ENCODE measurements around the gene GINS3.

Gene GINS3

DNA sequence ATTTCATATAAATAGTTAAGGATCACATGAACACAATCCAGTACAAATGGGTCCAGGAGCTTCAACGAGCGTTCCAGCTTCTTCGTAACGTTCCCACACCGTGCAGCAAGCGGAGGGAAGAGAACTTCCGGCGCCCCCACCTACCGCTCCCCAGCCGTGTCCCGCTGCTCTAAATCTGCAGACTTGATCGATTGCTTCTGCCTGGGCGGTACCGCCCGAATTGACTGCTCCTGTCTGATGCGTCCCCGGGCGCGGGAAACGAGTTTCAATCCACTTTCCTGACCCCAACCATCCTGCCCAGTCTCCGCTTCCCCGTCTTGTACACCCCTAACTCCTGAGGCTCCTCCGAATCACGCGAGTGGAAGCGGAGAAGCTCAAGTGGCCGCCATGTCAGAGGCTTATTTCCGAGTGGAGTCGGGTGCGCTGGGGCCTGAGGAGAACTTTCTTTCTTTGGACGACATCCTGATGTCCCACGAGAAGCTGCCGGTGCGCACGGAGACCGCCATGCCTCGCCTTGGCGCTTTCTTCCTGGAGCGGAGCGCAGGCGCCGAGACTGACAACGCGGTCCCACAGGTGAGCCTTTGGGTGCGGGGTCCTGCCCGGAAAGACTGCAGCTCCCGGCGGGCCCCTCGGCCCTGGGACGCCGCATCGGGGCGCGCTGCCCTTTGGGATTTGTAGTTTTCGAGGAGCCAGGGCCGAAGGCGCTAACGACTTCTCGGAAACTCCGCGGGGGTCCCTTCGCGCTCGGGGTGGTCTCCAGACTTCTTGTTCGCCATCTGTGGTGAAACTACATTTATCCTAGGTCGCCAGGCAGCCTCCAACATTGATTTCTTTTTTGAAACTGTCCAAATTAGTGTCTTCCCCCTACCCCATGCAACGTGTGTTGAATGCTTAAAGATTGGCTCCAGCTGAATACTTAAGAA lies at the start of gene GINS3:
TSS of gene GINS3 (plus strand) at position 257 of the 923 bp plus-strand sequence. CDS start at position 388, 131 bp downstream.
- peak; percentile 53 for DNase-seq

DNA sequence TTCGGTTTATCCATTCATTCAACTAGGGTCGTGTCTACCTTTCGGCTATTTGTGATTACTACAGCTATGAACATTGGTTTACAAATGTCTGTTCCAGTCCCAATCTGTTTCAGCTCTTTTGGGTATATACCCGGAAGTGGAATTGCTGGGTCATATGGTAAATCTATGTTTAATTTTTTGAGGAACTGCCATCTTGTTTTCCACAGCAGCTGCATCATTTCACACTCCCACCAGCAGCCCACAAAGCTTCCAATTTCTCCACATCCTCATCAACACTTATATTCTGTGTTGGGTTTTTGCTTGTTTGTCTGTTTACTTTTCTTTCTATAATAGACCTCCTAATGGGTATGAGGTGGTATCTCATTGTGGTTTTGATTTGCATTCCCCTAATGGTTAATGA lies 48.7 kb upstream of the GINS3 start:
- no peak for DNase-seq

DNA sequence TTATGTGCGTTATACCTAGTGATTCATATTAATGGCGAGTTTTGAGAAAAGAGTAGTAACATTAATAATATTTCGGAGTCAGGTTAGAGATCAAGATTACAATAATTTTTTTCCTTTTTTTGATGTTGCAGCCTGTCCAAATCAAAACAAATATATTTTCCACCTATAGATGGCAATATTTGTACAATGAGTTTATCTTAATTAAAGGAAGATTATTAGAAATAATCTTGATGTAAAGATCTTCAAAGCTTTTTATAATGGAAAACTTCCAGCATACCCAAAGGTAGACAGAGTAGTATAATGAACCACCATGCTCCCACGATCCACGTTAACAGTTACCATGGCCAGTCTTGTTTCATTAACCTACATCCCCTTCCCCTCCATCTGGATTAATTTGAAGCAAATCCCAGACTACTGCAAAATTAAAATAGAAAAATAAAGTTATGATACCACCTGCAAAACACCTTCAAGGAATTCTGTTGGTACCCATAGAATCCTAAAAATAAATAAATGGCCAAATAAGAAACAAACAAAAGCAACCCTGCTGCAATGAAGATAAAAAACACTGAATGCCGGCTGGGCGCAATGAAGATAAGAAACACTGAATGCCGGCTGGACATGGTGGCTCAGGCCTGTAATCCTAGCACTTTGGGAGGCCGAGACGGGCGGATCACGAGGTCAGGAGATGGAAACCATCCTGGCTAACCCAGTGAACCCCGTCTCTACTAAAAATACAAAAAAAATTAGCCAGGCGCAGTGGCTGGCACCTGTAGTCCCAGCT lies 46.5 kb upstream of the GINS3 start:
- no peak for DNase-seq

DNA sequence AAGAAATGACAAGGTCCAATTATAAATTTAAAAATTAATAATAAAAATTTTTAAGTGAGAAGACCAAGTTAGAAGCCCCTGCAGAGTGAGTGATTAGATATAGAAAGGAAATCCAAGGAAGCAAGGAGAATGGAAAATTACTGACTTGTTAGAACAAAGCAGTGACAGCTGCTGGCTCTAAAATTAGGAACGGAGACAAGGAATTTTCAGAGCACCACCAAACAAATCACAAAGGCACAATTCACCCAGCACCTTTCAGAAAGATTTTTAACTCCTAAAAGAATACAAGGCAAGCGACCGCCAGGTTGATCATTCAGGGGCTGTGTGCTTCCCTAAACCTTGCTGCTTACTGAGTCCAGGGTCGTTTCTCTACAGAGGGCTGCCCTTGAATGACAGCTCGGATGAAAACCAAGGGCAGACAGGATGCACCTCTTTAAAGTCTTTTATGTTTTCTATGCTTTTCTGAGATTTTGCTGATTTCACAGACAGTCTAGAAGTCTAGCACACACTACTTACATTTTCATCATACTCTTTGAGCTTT lies 45.4 kb upstream of the GINS3 start:
- no peak for DNase-seq

DNA sequence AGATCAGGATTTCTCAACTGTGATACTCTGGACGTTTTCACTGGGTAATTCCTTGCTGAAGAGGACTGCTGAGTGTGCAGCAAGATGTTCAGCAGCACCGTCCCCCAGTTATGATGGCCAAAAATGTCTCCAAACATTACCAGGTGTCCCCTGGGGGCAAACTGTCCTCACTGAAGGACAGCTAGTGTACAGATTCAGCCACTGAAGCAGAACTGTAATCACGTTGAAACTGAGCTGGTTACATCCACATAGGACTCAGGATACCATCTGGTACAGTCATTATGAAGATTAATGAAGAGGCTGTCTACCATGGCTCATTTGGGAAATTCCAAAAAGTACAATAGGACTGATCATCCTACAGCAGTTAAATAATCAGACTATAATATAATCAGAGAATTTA lies 43.3 kb upstream of the GINS3 start:
- no peak for DNase-seq

DNA sequence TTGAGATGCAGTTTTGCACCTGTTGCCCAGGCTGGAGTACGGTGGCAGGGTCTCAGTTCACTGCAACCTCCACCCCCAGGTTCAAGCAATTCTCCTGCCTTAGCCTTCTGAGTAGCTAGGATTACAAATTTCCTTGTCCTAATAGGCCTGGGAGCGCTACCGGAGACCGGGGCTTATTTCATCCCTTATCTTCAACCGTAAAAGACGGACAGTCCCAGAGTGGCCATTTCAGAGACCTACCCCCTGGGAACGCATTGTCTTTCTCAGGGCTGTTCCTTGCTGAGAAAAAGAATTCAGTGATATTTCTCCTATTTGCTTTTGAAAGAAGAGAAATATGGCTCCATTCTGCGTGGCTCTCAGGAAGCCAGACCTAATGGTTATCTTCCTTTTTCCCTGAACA lies 39.6 kb upstream of the GINS3 start:
- DNase-seq = no peak

DNA sequence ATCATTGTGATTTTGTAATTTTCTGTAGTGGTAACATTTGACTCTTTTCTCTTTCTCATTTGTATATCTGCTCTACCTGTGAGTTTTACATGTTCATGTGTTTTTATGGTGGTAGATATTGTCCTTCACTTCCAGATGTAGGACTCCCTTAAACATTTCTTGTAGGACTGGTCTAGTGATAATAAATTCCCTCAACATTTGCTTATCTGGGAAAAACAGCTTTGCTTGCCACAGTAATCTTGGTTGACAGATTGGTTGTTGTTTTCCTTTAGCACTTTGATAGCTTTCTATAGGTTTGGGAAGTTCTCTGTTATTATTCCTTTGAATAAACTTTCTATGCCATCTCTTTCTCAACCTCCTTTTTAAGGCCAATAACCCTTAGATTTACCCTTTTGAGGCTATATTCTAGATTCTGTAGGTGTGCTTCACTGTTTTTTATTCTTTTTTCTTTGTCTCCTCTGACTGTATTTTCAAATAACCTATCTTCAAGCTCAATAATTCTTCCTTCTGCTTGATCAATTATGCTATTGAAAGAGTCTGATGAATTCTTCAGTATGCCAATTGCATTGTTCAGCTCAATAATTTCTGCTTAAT lies 32.1 kb upstream of the GINS3 start:
- no peak for DNase-seq

DNA sequence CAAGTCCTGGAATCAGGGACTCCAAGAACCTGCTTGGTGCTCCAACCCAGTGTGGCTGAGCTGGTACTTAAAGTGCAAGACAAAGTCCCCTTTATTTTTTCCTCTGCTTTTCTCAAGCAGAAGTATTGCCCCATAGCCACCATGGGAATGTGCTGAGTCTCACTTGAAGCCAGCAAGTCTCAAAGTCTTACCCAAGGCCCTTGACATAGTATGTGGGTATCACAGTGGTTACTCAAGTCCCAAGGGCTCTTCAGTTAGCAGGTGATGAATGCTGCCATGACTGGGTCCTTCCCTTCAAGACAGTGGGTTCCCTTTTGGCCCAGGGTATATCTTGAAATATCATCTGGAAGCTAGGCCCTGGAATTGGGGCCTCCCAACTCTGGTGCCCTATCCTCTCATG lies 30.5 kb upstream of the GINS3 start:
- DNase-seq = no peak

DNA sequence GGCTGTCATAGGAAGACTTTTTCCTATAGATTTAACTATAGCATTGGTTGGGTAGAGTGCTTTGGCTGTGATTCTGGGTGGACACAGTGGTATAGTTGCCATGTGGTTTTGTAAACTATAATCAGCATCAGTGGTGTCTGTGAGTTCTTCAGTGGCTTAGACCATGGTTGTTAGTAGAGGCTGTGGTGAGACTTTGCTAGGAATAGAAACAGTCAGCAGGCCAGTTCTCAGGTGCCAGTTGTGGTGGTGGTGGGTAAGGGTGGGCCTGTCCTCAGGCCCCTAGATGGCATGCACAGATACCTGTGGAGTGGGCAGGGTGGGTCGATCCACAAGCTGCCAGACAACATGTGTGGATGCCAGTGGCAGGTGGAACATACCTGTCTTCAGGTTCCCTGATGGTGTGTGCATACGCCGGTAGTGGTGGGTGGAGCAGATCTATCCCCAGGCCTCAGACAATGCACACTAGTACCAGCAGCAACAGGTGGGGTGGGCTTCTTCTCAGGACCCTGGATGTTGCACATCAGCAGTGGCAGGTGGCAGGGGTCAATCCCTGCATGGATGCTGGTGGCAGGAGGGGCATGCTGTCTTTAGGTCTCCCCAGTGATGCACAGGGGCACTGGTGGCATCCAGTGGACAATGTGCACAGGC lies 28.4 kb upstream of the GINS3 start:
- no peak for DNase-seq

DNA sequence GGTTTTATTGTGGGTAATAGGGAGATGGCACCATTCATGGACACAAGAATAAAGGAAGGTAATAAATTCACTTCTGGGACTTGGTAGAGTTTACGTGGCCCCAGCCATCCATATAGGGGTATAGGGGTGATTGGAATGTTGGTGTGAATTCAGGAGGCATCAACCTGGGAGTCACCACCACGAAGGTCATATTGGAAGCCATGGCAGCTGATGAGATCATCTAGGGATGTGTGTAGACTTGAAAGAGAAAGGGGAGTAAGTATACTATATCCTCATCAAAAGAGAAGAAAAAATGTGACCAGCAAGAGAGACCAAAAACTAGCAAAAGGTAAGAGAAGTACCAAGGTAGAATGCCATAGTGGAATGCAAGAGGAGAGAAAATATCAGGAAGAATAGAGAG lies 26.6 kb upstream of the GINS3 start:
- DNase-seq = no peak

DNA sequence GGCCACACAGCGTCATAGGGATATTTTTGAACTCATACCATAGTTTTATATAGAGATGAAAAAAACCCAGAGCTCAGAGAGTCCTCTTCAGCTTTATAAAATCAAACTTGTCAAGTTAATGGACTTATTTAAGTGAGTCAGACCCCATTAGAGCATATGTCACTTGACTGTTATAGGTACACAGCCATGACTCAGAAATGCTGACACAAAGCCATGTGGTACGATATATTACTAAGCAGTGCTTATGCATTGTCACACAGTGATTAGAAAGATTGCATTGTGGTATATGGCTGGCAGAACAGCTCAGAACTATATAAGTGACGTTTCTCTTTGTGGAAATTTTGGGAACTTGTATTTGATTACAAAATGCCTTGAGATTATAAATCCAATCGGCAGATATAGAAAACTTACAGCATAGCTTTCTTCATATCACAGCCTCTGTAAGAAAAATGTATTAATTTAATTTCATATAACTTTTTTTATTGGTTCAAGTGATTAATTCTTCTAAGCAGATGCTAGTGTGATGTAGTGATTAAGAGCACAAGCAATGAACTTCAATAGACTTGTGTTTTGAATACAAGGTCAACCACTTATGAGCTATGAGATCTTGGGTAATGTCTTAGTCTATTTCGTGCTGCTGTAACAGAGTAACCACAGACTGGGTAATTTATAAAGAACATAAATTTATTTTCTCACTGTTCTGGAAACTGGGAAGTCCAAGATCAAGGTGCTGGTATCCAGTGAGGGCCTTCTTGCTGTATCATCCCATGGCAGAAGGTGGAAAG lies 25.8 kb upstream of the GINS3 start:
- DNase-seq = no peak

DNA sequence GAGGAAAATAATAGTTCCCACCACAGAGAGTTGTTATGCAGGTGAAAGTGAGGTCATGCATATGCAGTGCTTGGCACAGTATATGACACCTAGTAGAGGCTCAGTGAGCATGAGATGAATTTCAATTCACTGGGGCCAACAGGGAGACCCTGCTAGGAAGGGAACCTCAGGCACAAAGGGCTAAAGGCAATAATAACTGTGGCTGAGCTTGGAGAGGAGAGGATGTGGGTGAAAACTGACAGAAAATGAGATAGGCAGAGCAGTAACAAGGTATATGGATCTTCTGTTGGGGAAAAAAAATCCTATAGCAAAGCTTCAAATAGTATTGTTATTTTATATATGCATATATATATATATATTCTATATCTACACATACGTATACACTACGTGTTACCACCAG lies 25.0 kb upstream of the GINS3 start:
- DNase-seq = no peak

DNA sequence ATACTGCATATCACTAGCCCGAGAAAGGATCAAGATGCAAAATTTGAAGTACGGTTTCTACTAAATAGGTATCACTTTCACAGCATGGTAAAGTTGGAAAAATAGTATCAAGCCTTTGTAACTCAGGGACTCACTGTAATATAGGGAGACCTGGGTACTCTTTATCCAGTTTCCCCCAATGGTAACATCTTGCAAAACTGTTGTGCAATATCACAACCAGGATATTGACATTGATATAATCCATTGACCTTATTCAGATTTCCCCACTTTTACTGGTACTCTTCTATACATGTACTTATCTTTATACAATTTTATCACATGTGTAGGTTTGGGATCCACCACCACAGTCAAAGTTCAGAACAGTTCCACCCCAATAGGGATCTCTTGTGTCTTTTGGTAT lies 20.4 kb upstream of the GINS3 start:
- DNase-seq = no peak

DNA sequence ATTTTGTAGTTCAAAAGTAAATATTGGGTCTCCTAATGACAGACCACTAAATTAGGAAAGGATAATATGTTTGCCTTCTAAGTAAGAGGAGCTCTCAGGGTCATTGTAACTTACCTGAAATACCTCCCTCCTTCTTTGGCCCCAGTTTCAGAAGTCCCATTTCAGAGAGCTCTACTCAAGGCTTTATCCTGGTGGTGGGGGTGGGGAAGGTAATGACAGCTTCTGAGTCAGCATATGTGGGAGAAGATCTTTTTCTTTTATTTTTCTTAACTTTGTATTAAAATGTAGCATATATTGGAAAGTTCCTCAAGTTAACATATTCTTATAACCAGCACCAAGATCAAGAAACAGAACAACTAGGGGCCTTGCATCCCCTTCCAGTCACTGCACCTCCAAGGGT lies 16.9 kb upstream of the GINS3 start:
- no peak for DNase-seq

DNA sequence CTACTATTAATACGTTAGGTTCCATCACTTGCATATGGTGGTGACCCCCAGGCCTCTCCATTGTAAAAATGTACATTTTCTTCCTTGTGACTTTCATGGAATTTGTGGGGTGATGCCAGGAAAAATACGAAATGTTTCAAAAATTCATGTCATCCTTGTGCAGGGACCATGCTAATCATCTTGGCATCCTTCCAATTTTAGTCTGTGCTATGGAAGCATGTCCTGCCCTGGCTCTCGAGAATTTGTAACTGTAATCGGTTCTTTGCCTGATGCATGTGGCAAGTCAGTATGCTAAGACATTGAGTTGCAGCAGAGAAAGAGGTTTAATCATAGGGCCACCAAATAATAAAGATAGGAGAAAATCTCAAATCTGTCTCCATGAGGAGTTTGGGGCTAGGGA lies 14.3 kb upstream of the GINS3 start:
- DNase-seq = no peak

DNA sequence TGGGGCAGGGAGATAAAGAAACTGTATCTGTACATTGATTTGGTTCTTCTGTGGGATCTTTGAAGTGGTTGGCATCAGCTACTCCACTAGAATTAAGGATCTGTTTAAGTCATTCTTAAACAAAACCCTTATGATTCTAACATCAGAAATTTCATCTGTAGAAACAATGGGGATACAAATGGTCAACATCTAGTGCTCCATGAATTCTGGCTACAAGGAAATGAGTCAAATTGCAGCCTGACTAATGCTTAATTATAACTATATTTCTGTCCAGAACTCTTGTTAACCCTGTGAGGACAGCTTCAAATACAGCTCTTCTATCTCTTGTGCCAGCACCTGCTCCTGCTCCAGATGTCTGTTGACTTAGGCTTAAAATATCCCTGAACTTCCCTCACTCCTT lies 13.9 kb upstream of the GINS3 start:
- no peak for DNase-seq

DNA sequence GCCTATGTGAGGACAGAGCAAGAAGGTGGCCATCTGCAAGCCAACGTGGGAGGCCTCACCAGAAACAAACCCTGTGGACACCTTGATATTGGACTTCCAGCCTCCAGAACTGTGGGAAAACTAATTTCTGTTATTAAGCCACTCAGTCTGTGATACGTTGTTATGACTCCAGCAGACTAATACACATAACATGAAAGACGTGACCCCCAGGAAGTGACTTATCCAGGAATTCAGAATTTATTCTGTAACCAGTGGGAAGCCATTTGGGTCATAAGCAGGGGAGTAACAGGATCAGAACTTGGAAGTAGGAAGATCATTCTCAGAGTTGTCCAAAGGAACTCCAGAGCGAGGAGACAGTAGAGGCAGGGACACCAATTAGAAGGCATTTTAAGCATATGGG lies 12.5 kb upstream of the GINS3 start:
- DNase-seq = no peak

DNA sequence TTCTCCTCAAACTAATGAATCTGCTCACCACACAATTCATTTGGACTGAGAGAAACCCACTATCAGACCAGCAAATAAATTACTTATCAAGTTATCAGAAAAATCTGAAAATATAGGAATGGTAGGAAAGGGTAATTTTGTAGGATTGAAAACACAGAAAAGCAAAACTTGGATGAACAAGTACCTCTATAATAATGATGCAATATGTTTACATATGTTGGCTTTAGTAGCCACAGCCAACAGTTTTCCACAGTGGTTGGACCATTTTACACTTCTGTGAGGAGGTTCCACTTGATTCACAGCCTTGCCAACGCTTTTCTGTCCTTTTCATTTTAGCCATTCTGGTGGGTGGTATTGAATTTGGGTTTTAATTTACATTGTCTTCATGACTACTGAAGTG lies 10.6 kb upstream of the GINS3 start:
- DNase-seq = no peak

DNA sequence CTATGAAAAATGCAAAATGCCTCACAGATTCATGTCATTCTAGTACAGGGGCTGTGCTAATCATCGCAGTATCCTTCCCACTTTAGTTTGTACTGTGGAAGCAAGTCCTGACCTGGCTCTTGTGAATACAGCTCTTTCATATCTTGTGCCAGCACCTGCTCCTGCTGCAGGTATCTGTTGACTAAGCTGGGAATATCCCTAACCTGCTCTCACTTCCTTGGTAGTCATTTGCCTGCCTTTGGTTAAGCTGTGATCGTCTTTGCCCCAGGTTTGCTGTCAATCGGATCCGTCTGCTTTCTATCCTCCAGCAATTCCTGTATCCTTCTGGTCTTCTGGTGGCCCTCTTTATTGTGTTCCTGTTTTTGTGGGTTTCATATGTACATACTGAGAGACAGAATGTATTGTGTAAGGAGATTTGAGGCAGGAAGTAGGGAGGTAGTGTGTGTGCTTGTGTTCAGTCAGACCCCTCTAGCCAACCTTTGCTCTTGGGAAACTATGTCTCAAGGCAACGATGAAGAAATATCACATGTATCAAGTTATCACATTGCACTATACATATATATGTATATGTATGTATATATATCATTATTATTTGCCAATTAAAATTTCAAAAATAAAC lies 7.7 kb upstream of the GINS3 start:
- no peak for DNase-seq

DNA sequence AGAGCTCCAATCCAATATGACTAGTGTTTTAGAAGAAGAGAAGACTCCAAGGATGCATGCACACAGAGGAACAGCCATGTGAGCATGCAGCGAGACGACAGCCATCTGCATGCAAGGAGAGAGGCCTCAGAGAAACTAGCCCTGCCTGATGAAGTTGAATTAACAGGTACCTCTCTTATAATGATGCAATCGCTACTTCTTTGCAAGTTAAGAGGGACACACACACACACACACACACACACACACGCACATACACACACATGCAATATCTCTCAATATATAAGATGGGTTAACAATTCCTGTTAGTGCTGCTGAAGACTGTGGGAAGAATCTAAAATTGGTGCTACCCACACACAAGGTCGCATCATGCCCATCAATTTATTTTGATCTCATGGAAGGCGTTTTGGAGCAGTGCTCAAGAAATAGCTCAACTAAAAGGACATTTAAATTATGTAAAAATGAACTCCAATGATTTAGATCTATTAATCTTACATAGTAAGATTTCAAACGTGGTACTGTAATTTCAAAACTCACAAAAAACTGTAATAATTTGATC lies 7.0 kb upstream of the GINS3 start:
- DNase-seq = no peak

DNA sequence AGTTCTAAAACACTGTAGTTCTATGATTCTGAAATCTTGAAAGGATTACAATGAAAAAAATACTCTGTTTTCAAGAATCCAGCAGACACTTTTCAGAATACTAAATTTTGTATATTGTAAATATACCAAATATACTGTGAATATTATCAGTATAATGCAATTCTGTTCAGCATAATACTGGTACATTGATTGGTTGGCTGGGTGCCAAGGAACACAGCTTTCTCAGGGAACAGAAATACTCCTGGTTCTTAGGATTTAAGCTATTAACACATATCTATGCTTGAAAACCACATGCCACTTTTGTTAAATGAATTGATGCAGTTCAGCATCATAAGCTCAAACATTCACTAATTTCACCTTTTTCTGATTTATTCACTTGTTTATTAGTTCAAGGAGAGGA lies 2.5 kb upstream of the GINS3 start:
- DNase-seq = no peak

Measured in DMS79 treated with DMSO at 0.1 percent for 48 hours (cell line).